Smooth muscle cell (in vitro differentiated cells): ENCODE measurements around the gene ADAD2. TPM values are rescaled to one million over a fixed set of nuclear protein-coding genes. Genes with fewer than 3 reads are reported as not detected.
A peak's percentile ranks its signal among the peaks of the same experiment; 100 is the strongest.

ENCODE experiments used
- DNase-seq: peaks from one replicate; lab custom pipeline; 2025; ENCODE audit not compliant: unreplicated experiment; lab: John Stamatoyannopoulos, UW
- H2AFZ ChIP-seq: fragments of 200-600 bp; sonication (generic); 2 replicates; pipeline ENCODE4 v1.6.0; 2016; ENCODE audit warnings: antibody characterized with exemption, low read depth, mild to moderate bottlenecking
- H3F3A ChIP-seq: fragments of 200-600 bp; sonication (generic); 2 replicates; pipeline ENCODE4 v1.6.0; 2017; ENCODE audit warnings: antibody characterized with exemption, low read depth
- H3K27ac ChIP-seq: fragments of 200-600 bp; sonication (generic); 2 replicates; pipeline ENCODE4 v1.5.1; 2016; ENCODE audit warnings: low read depth, mild to moderate bottlenecking
- H3K27me3 ChIP-seq: fragments of 200-600 bp; sonication (generic); 2 replicates; pipeline ENCODE4 v1.6.1; 2016; ENCODE audit warnings: low read depth, mild to moderate bottlenecking
- H3K36me3 ChIP-seq: fragments of 200-600 bp; sonication (generic); 2 replicates; pipeline ENCODE4 v1.5.1; 2016; ENCODE audit warnings: low read depth
- H3K4me1 ChIP-seq: fragments of 200-600 bp; sonication (generic); 2 replicates; pipeline ENCODE4 v1.5.1; 2016; ENCODE audit warnings: low read depth
- H3K4me2 ChIP-seq: fragments of 200-600 bp; sonication (generic); 2 replicates; pipeline ENCODE4 v1.6.0; 2016; ENCODE audit warnings: mild to moderate bottlenecking
- H3K4me3 ChIP-seq: fragments of 200-600 bp; sonication (generic); 2 replicates; pipeline ENCODE4 v1.5.1; 2016; ENCODE audit warnings: mild to moderate bottlenecking
- H3K79me2 ChIP-seq: fragments of 200-600 bp; sonication (generic); 2 replicates; pipeline ENCODE4 v1.6.0; 2016; ENCODE audit warnings: low read depth, mild to moderate bottlenecking
- H3K9ac ChIP-seq: fragments of 200-600 bp; sonication (generic); 2 replicates; pipeline ENCODE4 v1.6.0; 2016; ENCODE audit warnings: low read depth
- H3K9me3 ChIP-seq: fragments of 200-600 bp; sonication (generic); replicated peaks from 2 replicates; pipeline ENCODE4 v1.5.1; 2016; ENCODE audit warnings: low read depth
- H4K20me1 ChIP-seq: fragments of 200-600 bp; sonication (generic); 2 replicates; pipeline ENCODE4 v1.6.0; 2016; ENCODE audit warnings: low read depth
- WGBS: methylation state at CpG from one replicate; pipeline ENCODE4 v1.1.7; 2016; ENCODE audit warnings: low lambda C conversion rate; 5-methylcytosine and 5-hydroxymethylcytosine counted together
- polyA plus RNA-seq: library from polyadenylated mRNA; unstranded; fragments of >200 nt; fragmentation: Nextera tagmentation; extraction: Ambion mirVana; gene quantifications from 2 replicates; pipeline ENCODE4 v1.2.1, GENCODE V29; 2016
- total RNA-seq: library from RNA; depleted of rRNA; stranded (reverse); fragments of >200 nt; gene quantifications from 2 replicates; pipeline ENCODE4 v1.2.3, GENCODE V29; 2014
- TF ChIP-seq, protein P1 (sequence below): fragments of 200-600 bp; sonication (generic); IDR thresholded peaks from 2 replicates; pipeline ENCODE4 v1.5.1; 2017; ENCODE audit warnings: borderline replicate concordance, mild to moderate bottlenecking, antibody characterized with exemption; ENCODE audit not compliant: insufficient read depth, poor library complexity, severe bottlenecking

ADAD2 gene
- total and polyA plus RNA-seq, 2 experiments from 2014 or later, result not detected

DNA sequence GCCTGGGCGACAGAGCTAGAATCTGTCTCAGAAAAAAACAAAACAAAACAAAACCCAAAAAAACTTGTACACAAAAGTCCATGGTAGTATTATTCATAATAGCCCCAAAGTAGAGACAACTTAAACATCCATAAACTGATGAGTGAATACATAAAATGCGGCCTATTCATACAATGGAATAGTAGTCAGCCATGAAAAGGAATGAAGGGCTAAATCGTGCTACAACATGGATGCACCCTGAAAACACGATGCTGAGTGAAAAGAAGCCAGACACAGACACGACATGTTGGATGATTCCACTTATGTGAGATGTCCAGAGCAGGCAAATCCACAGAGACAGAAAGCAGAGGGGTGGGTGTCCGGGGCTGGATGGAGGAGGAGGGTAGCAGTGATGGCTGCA lies 36.6 kb downstream of the ADAD2 start:
- no peak for DNase-seq
- no peak overlapping the region for H3K27ac ChIP-seq
- H3F3A ChIP-seq, result peaks cover 18% of the 10 kb centered on the region
- TF ChIP-seq, protein P1, sequence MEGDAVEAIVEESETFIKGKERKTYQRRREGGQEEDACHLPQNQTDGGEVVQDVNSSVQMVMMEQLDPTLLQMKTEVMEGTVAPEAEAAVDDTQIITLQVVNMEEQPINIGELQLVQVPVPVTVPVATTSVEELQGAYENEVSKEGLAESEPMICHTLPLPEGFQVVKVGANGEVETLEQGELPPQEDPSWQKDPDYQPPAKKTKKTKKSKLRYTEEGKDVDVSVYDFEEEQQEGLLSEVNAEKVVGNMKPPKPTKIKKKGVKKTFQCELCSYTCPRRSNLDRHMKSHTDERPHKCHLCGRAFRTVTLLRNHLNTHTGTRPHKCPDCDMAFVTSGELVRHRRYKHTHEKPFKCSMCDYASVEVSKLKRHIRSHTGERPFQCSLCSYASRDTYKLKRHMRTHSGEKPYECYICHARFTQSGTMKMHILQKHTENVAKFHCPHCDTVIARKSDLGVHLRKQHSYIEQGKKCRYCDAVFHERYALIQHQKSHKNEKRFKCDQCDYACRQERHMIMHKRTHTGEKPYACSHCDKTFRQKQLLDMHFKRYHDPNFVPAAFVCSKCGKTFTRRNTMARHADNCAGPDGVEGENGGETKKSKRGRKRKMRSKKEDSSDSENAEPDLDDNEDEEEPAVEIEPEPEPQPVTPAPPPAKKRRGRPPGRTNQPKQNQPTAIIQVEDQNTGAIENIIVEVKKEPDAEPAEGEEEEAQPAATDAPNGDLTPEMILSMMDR, result no peak
- H3K9ac ChIP-seq, result no peak overlapping the region
- no peak overlapping the region for H3K4me3 ChIP-seq
- peaks cover 5% of the 10 kb centered on the region for H3K4me1 ChIP-seq
- H2AFZ ChIP-seq, result no peak overlapping the region
- H3K27me3 ChIP-seq, result no peaks in the 10 kb centered on the region
- no peaks in the 10 kb centered on the region for H3K36me3 ChIP-seq
- WGBS, result 94% methylated on average over 6 of the region's 6 CpGs
- H3K4me2 ChIP-seq, result peak overlapping the region; percentile 71
- H4K20me1 ChIP-seq, result no peaks in the 10 kb centered on the region
- no peaks in the 10 kb centered on the region for H3K79me2 ChIP-seq
- H3K9me3 ChIP-seq, result no peaks in the 10 kb centered on the region

DNA sequence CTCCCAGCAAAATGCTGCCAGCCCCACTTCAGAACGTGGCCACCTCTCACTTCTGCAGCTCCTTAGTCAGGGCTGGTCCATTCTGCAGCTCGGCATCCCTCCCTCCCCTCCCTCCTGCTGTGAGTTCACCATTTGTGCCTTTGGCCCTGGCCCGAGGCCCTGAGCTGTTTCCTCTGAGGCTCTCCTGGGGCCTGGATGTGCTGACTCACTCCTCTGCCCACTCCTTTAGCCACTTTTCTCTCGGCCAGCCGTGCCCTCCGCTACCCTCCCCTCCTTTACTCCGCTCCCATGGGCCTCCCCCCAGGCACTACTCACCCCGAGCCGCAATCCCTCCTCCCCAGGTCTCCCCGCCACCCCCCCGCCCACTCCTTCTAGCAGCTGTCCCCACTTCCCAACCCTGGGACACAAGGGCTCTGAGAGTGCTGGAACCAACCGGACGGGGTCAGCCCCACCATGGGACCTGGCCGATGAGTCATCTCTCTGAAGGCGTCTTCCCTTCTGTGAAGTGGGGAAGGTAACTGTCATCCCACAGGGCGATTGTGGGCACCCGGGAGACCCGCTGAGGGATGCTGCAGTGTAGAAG lies 37.4 kb downstream of the ADAD2 start:
- 6% methylated on average over 16 of the region's 18 CpGs for WGBS
- Histone ChIP-seq H3K27me3 (no peaks in the 10 kb centered on the region), H3K9ac (peak overlapping the region; percentile 54), H3K4me2 (peak overlapping the region; percentile 71), H3F3A (peaks cover 18% of the 10 kb centered on the region), H3K79me2 (no peaks in the 10 kb centered on the region), H3K4me3 (no peak overlapping the region), H3K9me3 (no peaks in the 10 kb centered on the region), H3K27ac (peak overlapping the region; percentile 86), H3K4me1 (peaks cover 5% of the 10 kb centered on the region), H2AFZ (peak overlapping the region; percentile 28), H3K36me3 (no peaks in the 10 kb centered on the region), H4K20me1 (no peaks in the 10 kb centered on the region)
- peak; percentile 42 for DNase-seq
- TF ChIP-seq, protein P1, result no peak

DNA sequence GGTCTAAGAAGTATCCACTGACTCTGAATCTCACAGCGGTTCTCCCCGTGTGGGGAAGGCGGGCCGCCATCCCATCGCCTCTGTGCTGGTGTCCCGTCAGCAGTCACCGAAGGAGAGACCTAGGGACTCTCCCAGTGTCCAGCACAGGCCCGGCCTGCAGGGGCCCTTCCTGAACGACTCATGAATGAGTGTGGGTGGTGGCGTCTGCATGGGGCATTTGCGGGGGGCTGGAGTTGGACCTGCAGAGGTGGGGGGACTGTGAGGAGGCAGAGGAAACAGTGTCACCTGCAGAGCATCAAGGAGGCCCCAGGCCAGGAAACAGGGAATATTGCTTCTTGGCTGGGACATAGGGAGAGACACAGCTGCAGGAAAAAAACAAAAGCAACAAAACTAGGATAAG lies 38.5 kb downstream of the ADAD2 start:
- WGBS, result 69% methylated on average over 11 of the region's 11 CpGs

DNA sequence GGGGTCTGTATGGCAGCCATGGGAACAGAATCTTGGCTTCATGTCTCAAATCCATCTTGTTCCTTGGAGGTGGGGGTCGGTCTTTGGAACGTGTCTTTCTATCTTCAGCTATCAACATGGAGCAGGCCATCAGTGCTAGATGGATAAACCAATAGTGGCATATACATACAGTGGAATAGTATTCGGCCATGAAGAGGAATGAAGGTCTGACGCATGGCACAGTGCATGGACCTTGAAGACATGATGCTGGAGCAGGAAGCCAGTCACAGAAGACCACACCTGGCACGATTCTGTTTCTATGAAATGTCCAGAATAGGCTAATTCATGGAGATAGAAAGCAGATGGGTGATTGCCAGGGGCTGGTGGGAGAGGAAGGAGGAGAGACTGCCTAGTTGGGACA lies 41.1 kb downstream of the ADAD2 start:
- 90% methylated on average over 5 of the region's 5 CpGs for whole genome bisulfite sequencing
- no peak overlapping the region for H3K9ac ChIP-seq
- TF ChIP-seq, protein P1, result no peak
- no peaks in the 10 kb centered on the region for H3K79me2 ChIP-seq
- no peaks in the 10 kb centered on the region for H3K9me3 ChIP-seq
- H3K4me1 ChIP-seq, result peaks cover 5% of the 10 kb centered on the region
- no peak overlapping the region for H2AFZ ChIP-seq
- no peaks in the 10 kb centered on the region for H4K20me1 ChIP-seq
- H3K36me3 ChIP-seq, result no peaks in the 10 kb centered on the region
- peaks cover 18% of the 10 kb centered on the region for H3F3A ChIP-seq
- H3K4me3 ChIP-seq, result no peak overlapping the region
- no peak for DNase-seq
- H3K27ac ChIP-seq, result no peak overlapping the region
- H3K27me3 ChIP-seq, result no peaks in the 10 kb centered on the region
- no peak overlapping the region for H3K4me2 ChIP-seq

More for the DNA sequence above, 38.5 kb downstream of the ADAD2 start:
- Histone ChIP-seq H3K79me2 (no peaks in the 10 kb centered on the region), H3K27me3 (no peaks in the 10 kb centered on the region), H3K36me3 (no peaks in the 10 kb centered on the region), H3K9ac (no peak overlapping the region), H3K4me1 (peaks cover 5% of the 10 kb centered on the region), H2AFZ (no peak overlapping the region), H3K27ac (peak overlapping the region; percentile 86), H4K20me1 (no peaks in the 10 kb centered on the region), H3K9me3 (no peaks in the 10 kb centered on the region), H3K4me3 (no peak overlapping the region), H3F3A (peaks cover 18% of the 10 kb centered on the region), H3K4me2 (no peak overlapping the region)
- DNase-seq, result no peak
- TF ChIP-seq, protein P1, result no peak
